Common myeloid progenitor, CD34-positive (primary cell): ENCODE results near the gene PPP1R7.

Experiments used
- CTCF ChIA-PET: fragments of 350-600 bp; sonication (Branson Sonifier 250); formaldehyde crosslinking; loops from one replicate; lab custom pipeline; 2021; ENCODE audit warnings: antibody characterized with exemption; lab: Charles Lee
- POLR2A ChIA-PET: fragments of 350-600 bp; sonication (Branson Sonifier 250); formaldehyde crosslinking; loops from one replicate; lab custom pipeline; 2021; ENCODE audit warnings: antibody characterized with exemption; lab: Charles Lee
- DNase-seq, 3 donors: peaks; one replicate each; pipeline versions ENCODE4 v3.0.0 to v3.0.0-alpha.2; 2013
- H3K27ac ChIP-seq, 2 experiments: 1 replicate in 1 of 2; 2 replicates in 1 of 2; pipeline ENCODE4 v1.7.0; 2013; ENCODE audit warnings: inconsistent platforms in 2 of 2, low read length in 2 of 2, mild to moderate bottlenecking in 2 of 2, low read depth in 1 of 2, moderate library complexity in 1 of 2; ENCODE audit not compliant: severe bottlenecking in 2 of 2, insufficient read depth in 1 of 2, poor library complexity in 1 of 2
- H3K27me3 ChIP-seq, 5 experiments: replicated peaks in 2 of 5; 1 replicate in 3 of 5; 2 replicates in 2 of 5; pipeline versions ENCODE4 v1.6.1 to v1.7.0; 2013; ENCODE audit warnings: low read length in 4 of 5, mild to moderate bottlenecking in 2 of 5, moderate library complexity in 2 of 5, inconsistent platforms in 1 of 5; ENCODE audit not compliant: insufficient read depth in 5 of 5, control insufficient read depth in 4 of 5
- H3K36me3 ChIP-seq, 4 experiments: 1 replicate in 2 of 4; 2 replicates in 2 of 4; pipeline versions ENCODE4 v1.6.1 to v1.7.0; 2013; ENCODE audit warnings: low read length in 3 of 4, control low read depth in 1 of 4, mild to moderate bottlenecking in 1 of 4; ENCODE audit not compliant: control insufficient read depth in 4 of 4, insufficient read depth in 4 of 4
- H3K4me1 ChIP-seq, 4 experiments: 1 replicate in 3 of 4; 2 replicates in 1 of 4; pipeline versions ENCODE4 v1.6.1 to v1.7.1; 2013; ENCODE audit warnings: low read length in 3 of 4, mild to moderate bottlenecking in 3 of 4, control low read depth in 1 of 4, inconsistent platforms in 1 of 4, moderate library complexity in 1 of 4; ENCODE audit not compliant: control insufficient read depth in 4 of 4, insufficient read depth in 4 of 4; ENCODE audit errors: control extremely low read depth in 1 of 4
- H3K4me3 ChIP-seq, 7 experiments: 1 replicate in 4 of 7; 2 replicates in 3 of 7; pipeline versions ENCODE4 v1.5.1 to v1.7.0; 2013; ENCODE audit warnings: mild to moderate bottlenecking in 7 of 7, low read length in 6 of 7, moderate library complexity in 6 of 7, inconsistent platforms in 2 of 7, low read depth in 2 of 7, control low read depth in 1 of 7; ENCODE audit not compliant: insufficient read depth in 4 of 7, control insufficient read depth in 1 of 7; ENCODE audit errors: extremely low read depth in 1 of 7
- H3K9me3 ChIP-seq, 5 experiments: 1 replicate in 4 of 5; 2 replicates in 1 of 5; pipeline versions ENCODE4 v1.6.1 to v1.7.1; 2013; ENCODE audit warnings: low read length in 4 of 5, mild to moderate bottlenecking in 2 of 5, inconsistent platforms in 1 of 5, low read depth in 1 of 5, moderate library complexity in 1 of 5; ENCODE audit not compliant: control insufficient read depth in 4 of 5, insufficient read depth in 2 of 5; ENCODE audit errors: control extremely low read depth in 1 of 5
- WGBS: methylation state at CpG from one replicate; pipeline ENCODE4 v1.1.5; 2013; ENCODE audit not compliant: insufficient coverage; 5-methylcytosine and 5-hydroxymethylcytosine counted together

PPP1R7 gene

GRCh38 chr2:241135737-241136136 is 14.5 kb upstream of the PPP1R7 start:
- Histone ChIP-seq H3K4me3 (no peak overlapping the region), H3K36me3 (peaks cover 6 to 76% (median 25%) of the 10 kb centered on the region in 4 experiments), H3K27ac (no peak overlapping the region), H3K4me1 (no peaks in the 10 kb centered on the region), H3K9me3 (no peaks in the 10 kb centered on the region), H3K27me3 (no peaks in the 10 kb centered on the region)
- POLR2A ChIA-PET, result no interaction called here
- DNase-seq, result no peak
- CTCF ChIA-PET, result no interaction called here
- 98% methylated on average over 5 of the region's 9 CpGs for WGBS

GRCh38 chr2:241136191-241136590 is 14.1 kb upstream of the PPP1R7 start:
- ChIA-PET POLR2A (no interaction called here), CTCF (no interaction called here)
- Histone ChIP-seq H3K27me3 (no peaks in the 10 kb centered on the region), H3K36me3 (peaks cover 6 to 78% (median 26%) of the 10 kb centered on the region in 4 experiments), H3K9me3 (no peaks in the 10 kb centered on the region), H3K4me3 (no peak overlapping the region), H3K27ac (no peak overlapping the region), H3K4me1 (no peaks in the 10 kb centered on the region)
- WGBS, result 97% methylated on average over 6 of the region's 8 CpGs
- DNase-seq, result no peak

GRCh38 chr2:241136661-241137260 is 13.5 kb upstream of the PPP1R7 start:
- CTCF ChIA-PET, result no interaction called here
- DNase-seq, result no peak

GRCh38 chr2:241137276-241138190 is 12.7 kb upstream of the PPP1R7 start:
- Histone ChIP-seq H3K4me1 (no peaks in the 10 kb centered on the region), H3K4me3 (no peak overlapping the region)
- POLR2A ChIA-PET, result no interaction called here

More at GRCh38 chr2:241136661-241137260, 13.5 kb upstream of the PPP1R7 start:
- no peaks in the 10 kb centered on the region for H3K9me3 ChIP-seq
- no peaks in the 10 kb centered on the region for H3K4me1 ChIP-seq
- peaks cover 6 to 82% (median 27%) of the 10 kb centered on the region in 4 experiments for H3K36me3 ChIP-seq
- WGBS, result 98% methylated on average over 25 of the region's 25 CpGs
- H3K27me3 ChIP-seq, result no peaks in the 10 kb centered on the region
- no peak overlapping the region for H3K4me3 ChIP-seq
- POLR2A ChIA-PET, result no interaction called here
- no peak overlapping the region for H3K27ac ChIP-seq

GRCh38 chr2:241138471-241138870 is 11.8 kb upstream of the PPP1R7 start:
- ChIA-PET POLR2A (no interaction called here), CTCF (no interaction called here)
- Histone ChIP-seq H3K27ac (no peak overlapping the region), H3K4me1 (no peaks in the 10 kb centered on the region), H3K9me3 (no peaks in the 10 kb centered on the region), H3K4me3 (no peak overlapping the region), H3K36me3 (peaks cover 6 to 81% (median 29%) of the 10 kb centered on the region in 4 experiments), H3K27me3 (no peaks in the 10 kb centered on the region)
- WGBS, result 98% methylated on average over 14 of the region's 16 CpGs
- no peak for DNase-seq

More at GRCh38 chr2:241137276-241138190, 12.7 kb upstream of the PPP1R7 start:
- no peaks in the 10 kb centered on the region for H3K27me3 ChIP-seq
- peaks cover 6 to 86% (median 28%) of the 10 kb centered on the region in 4 experiments for H3K36me3 ChIP-seq
- CTCF ChIA-PET, result no interaction called here
- no peaks in the 10 kb centered on the region for H3K9me3 ChIP-seq
- DNase-seq, result no peak
- H3K27ac ChIP-seq, result no peak overlapping the region
- WGBS, result 85% methylated on average over 19 of the region's 24 CpGs

GRCh38 chr2:241139531-241140444 is 10.5 kb upstream of the PPP1R7 start:
- H3K27ac ChIP-seq, result no peak overlapping the region
- peaks cover 6 to 85% (median 30%) of the 10 kb centered on the region in 4 experiments for H3K36me3 ChIP-seq
- no peaks in the 10 kb centered on the region for H3K4me1 ChIP-seq
- ChIA-PET POLR2A (interaction anchor here (0.6 kb wide), 1 partner anchor 49 kb away, joined by 4 read pairs; no protein-coding TSS in a partner anchor), CTCF (no interaction called here)
- WGBS, result 93% methylated on average over 23 of the region's 24 CpGs
- no peaks in the 10 kb centered on the region for H3K27me3 ChIP-seq
- no peaks in the 10 kb centered on the region for H3K9me3 ChIP-seq
- H3K4me3 ChIP-seq, result no peak overlapping the region
- DNase-seq, result no peak
